RPMI8226 (cell line): ENCODE measurements around the gene SPTLC2.
"Not testable (repeated sequence)": the region's sequence is repeated elsewhere in the genome, so short reads cannot be mapped to it uniquely, and the experiment has no call there.

Source experiments
- DNase-seq: peaks from one replicate; pipeline ENCODE4 v3.0.0-alpha.2; 2015

The SPTLC2 gene

DNA sequence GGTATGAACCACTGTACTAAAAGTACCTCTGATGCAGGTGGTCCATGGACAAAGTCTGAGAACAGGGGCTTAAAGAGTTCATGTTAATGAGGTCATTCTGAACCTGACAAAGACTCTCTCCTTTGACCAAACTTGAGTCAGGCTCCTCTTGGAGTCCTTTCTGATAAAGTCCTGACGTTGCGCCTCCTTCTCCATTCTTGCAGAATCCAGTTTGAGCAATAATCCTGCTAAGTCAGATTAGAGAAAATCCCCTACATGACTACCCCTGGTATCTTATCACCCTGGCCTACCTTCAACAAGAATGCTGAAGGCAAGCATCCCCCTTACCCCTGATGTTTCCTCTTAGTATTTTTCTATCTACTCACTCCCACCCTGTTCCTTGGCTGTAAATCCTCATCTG lies 71.9 kb downstream of the SPTLC2 start:
- no peak for DNase-seq

DNA sequence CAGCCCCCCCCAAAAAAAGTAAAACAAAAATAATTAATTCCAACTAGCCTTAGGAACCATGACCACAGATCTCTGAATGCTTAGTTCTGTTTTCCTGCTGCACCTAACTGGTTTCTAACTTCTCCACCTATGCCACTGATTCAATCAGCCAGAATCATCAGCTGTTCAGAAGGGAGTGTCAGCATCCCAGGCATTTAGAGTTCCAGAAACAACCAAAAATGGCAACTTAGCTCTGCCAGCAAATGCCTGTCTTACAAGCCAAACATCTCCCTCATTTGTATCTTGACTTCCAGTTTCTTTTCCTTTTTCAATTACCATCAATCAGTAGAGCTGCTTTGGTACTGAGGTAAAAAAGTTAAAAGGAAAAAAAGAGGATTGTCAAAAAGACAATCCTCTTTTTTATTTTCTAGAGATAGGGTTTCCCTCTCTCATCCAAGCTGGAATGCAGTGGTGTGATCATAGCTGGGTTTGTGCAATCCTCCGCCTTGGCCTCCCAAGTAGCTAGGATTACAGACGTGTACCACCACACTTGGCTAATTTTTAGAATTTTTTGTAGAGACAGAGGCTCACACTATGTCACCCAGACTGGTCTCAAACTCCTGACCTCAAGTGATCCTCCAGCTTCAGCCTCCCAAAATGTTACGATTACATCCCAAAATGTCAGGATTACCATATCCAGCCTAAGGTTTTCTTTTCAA lies 72.7 kb downstream of the SPTLC2 start:
- no peak for DNase-seq

DNA sequence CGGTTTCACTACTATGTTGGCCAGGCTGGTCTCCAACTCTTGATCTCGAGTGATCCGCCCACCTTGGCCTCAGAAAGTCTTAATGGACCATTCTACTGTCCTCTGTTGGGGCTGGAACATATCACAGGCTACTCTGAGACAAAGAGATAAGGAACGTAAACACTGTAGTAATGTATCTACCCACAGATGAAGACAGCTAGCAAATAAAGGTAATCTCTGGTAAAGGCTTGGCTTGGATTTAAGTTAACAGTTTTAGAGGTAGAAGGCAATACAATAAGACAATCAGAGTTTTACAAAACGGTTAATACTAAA lies 73.2 kb downstream of the SPTLC2 start:
- no peak for DNase-seq

DNA sequence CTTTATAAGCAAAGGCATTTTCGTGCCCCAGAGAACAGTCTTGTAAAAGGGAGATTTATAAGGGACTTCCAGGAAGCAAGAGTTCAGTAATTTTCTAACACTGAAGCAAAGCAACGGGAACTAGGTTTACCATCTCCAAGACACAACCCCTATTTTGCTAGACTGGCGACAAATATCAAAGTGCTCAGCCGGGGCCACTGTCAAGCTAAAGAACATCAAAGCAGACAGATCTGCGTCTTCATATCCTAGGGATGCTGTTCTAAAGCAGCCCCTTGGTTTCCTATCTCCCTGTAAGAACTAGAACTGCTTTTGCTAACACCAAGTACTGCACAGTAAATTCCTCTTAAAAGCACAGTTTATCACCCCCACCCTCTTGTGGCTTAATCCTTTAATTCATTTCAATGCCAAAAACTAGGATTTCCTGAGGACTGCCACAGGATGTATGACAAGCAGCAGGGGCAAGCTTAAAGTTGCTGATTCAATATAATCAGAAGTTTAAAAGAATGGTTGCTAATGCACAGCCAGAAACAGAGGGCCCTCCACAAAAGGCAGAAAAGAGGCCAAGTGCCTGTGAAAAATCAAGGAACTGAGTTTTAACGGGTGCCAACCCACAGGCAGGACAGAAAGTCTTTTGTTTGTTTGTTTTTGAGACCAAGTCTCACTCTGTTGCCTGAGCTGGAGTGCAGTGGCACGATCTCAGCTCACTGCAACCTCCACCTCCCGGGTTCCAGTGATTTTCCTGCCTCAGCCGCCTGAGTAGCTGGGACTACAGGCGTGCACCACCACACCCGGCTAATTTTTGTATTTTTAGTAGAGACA lies 73.8 kb downstream of the SPTLC2 start:
- DNase-seq, result no peak

DNA sequence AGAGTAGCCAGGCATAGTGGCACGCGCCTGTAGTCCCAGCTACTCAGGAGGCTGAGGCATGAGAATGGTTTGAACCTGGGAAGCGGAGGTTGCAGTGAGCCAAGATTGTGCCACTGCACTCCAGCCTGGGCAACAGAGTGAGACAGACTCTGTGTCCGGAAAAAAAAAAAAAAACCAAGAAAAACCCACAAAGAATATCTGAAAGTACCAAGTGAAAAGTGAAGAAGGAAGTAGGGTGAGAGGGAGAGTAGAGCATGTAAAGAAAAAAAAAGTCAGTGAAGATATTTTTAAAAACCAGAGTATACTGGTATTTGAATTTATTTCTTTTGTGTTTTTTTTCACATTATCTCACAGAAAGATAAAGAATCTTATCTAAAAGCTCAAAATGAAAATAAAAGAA lies 74.5 kb downstream of the SPTLC2 start:
- DNase-seq, result no peak

DNA sequence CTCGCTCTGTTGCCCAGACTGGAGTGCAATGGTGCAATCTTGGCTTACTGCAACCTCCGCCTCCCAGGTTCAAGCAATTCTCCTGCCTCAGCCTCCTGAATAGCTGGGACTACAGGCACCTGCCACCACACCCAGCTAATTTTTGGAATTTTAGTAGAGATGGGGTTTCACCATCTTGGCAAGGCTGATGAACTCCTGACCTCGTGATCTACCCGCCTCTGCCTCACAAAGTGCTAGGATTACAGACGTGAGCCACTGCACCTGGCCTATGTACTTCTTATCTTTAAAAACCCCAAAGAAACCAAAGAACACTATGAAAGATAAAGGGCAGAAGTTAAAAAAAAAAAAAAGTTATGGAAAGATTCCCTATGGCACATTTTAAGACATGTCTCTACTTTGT lies 79.5 kb downstream of the SPTLC2 start:
- not testable (repeated sequence) for DNase-seq

DNA sequence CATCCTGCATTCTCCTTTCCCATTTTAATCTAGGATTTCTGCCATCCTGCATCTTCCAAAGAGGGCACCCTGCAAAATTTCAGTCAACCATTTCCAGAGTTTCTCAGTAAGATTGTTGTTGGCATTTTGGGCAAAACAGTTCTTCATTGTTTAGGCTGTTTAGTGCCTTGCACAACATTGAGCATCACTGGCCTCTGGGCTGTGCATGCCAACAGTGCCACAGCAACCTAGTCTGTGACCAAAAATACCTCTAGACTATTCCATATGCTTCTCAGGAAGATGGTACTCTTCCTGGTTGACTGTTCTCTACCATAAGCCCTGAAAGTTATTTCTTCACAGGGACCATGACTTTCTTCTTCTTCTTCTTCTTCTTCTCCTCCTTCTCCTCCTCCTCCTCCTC lies 85.4 kb downstream of the SPTLC2 start:
- no peak for DNase-seq

DNA sequence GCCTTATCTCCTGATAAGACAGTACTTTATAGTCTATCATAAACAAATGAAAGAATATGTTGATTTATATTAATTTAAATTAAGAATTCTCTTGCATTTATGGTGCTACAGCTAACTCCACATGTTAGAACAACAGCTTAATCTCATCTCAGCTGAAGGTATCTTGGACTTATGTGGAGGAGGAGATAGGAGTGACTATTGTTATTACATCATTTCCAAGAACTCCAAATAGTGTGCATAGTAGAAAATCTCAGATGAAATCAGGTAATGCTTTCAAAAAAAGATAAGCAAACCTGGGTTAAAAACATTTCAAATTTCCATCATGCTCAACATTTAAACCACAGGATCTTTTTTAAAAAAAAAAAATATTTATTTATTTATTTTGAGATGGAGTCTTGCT lies 86.5 kb downstream of the SPTLC2 start:
- no peak for DNase-seq

DNA sequence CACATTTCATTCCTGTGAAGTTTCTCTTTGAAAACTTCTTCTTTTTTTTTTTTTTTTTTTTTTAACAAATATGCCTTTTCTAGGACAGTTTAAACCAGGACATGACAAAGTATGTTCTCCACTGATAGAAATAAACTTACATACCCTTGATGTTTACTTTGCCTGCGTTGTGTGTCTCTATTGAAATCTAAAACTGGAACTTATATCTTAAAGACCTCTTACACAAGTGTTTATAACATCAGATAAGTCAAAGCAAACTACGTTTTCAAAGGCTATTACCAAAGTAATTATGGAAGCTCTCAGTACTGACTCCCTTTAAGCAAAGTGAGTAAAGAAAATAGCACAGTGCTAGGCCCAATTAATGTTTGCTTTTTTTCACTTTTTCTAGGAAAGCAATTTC lies 87.2 kb downstream of the SPTLC2 start:
- DNase-seq, result no peak

DNA sequence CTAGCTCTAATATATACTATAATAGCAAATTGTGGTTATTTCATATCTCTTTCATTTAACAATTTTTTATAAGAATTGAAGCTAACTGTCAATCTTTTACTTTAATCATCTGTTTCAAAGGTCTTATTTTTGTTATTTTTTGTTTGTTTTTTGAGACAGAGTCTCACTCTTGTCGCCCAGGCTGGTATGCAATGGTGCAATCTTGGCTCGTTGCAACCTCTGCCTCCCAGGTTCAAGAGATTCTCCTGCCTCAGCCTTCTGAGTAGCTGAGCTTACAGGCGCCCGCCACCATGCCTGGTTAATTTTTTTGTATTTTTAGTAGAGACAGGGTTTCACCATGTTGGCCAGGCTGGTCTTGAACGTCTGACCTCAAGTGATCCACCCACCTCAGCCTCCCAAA lies 87.7 kb downstream of the SPTLC2 start:
- DNase-seq, result not testable (repeated sequence)

DNA sequence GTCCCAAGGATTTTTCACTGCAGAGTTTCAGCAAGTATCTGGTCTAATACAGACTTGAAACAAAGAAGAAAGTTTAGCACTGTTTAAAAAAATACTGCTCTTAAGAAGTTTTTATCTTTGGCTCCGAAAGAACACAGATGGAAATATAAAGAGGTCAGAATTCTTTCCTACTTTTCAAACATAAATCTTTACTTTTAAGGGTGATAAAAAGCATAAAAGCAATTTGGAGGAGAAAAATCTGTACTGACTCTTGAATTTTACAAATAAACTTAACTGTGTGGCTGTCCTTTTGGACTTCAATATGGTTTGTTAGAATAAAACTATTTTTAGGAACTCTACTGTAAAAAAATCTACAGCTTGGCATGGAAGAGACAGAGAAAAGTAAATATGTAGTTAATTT lies 90.2 kb downstream of the SPTLC2 start:
- no peak for DNase-seq

DNA sequence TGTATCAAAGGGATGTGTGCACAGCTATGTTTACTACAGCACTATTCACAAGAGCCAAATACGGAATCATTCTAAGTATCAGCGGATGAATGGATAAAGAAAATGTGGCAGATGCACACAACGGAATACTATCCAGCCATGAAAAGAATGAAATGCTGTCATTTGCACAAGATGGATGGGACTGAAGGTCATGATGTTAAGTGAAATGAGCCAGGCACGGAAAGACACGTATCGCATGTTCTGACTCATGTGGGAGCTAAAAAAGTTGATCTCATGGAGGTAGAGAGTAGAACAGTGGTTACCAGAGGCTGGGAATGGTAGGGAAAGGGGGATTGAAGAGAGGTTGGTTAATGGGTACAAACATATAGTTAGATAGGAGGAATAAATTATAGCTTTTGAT lies 91.9 kb downstream of the SPTLC2 start:
- no peak for DNase-seq

DNA sequence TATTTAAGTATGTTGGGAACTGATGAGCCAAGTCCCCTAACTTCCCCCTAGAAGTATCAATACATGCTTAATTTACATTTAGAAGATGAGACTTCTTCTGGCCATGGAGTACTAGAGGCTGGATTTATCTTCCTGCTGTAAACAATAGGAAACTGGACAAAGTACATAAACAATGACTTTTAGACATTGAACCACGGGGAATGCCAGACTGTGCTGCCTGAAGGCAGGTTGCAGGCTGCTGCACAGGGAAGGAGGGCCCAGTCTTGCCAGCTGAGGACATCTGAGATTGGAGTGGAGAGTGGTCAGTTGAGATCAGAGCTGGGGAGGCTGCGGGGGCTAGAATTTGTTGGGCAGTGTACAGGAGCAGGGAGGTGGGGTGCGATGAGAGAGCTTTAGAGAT lies 93.3 kb downstream of the SPTLC2 start:
- no peak for DNase-seq

DNA sequence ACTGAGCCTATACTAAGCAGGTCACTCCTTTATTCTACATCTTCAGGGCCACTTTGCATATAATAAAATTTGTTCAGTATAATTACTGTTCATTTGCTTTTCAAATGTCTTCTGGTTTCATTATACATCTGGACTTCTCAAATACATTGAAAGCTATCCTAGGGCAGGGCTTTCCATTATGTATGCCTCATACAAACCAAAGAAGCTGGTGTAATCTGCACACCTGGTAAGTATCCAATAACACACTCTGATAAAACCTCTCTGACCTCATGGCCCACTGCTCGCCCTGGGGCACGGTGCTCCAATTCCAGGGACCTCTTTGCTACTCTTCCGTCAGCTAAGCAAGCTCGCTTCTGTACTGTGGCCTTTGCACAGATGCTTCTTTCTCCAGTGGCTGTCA lies 95.9 kb downstream of the SPTLC2 start:
- DNase-seq, result no peak

DNA sequence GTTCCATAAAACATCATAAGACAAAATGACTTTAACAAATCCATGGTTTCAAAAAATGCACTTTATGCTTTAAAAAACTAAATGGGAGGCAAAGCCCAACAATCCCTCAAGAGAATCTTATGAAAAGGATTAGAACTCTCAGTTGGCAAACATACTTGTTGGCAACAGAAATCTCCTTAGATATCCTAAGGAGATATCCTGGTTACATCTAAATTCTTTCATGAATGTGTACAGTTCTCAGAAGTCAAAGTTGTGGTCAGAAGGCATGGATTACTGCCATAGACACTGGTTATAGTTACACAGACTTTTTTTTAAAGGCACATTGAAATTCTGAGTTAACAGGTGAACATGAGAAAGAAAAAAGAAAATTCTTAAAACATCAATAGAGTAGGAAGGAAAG lies 100.3 kb downstream of the SPTLC2 start:
- DNase-seq, result no peak

DNA sequence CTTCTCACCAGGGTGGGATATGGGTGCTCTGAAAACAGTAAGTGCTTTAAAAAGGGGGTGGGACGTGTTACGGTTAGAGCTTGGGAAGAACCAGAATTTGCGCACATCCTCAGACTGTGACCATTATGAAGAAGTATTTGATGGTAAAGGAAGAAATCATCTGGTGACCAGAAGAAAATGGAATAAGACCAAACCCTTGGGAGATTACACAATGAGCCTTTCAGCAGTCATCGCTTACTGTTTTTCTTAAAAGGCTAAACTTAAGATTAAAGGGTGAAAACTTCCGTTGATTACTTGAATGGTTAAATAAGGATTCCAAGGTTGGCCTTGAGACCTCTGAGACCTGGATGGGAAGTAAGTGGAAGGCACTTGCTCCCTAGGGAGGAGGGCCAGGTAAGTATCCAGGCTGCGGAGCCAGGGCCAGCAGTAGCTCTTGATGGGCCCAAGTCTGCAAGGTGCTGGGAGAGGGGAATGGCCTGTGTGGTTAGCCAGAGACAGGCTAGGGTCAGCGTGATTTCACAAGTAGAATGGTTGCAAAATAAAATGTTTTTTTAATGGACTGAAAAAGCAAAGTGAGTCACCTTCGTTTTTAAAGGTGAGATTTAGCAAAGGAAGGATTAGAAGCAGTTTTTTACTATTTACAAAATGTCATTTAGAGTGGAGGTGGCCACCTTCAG lies 104.8 kb downstream of the SPTLC2 start:
- DNase-seq, result no peak

DNA sequence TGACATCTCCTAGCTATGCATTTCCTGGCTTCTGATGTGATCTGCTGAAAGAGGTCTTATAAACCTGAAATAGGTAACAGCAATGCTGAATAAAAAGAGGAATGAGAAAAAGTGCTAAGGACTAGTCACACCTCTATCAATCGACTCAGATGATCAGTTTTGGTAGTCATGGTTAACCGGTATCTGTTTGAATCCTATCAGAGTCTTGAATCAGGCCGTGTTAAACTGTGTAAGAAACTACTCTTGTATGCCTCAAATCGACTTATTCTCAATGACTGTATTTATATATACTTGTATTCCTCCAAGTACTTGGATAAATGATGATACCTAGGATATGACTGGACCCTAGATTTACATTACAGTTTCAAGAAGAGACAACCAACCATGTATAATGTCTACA lies 107.1 kb downstream of the SPTLC2 start:
- DNase-seq, result no peak

DNA sequence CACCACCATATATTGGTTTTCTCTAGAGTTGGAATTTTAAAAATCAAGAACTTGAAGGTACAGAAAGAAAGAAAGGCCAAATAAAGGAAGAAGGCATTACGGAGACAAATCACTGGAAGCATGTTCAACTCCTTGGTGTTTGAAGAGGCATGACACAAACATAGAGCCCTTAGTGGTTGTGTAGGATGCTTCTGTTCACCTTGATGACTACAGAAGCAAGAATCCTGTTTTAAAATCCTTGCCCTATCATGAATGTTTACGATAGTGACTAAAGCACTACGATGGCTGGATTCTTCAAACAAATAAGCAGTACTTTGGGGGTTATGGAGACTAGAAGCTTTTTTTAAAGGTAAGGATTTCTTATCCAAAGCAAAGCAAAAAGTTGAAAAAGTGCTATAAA lies 107.6 kb downstream of the SPTLC2 start:
- DNase-seq, result no peak

DNA sequence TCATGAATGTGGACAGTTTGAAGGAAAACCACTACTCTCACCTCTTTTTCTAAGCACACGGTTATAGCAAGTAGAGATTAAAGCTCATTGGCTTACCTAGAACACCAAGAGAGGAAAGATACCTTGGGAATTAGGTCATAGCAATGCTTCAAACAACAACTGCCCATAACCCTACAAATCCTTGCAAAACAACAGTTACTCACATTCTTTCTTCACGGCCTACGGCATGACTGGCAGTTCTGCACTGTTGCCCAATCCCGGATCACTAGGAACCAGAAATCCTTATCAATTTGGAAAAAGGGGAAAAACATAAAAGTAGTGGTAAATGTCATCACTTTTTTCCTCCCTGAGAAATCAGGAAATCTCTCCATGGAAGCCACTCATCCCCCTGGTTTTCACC lies 108.2 kb downstream of the SPTLC2 start:
- DNase-seq, result no peak

DNA sequence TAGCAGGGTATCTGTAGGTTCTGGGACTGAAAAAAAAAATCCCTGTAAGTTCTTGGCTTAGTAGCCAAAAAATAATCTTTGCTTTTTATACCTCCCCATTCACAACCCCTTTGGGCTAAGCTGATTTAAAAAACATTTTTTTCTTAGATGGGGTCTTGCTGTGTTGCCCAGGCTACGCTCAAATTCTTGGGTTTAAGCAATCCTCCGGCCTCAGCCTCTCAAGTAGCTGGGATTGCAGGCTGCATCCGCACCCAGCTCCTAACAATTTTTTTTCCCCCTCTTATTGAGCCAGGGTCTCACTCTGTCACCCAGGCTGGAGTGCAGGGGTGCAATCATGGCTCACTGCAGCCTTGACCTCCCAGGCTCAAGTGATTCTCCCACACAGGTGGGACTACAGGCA lies 108.7 kb downstream of the SPTLC2 start:
- DNase-seq, result no peak

DNA sequence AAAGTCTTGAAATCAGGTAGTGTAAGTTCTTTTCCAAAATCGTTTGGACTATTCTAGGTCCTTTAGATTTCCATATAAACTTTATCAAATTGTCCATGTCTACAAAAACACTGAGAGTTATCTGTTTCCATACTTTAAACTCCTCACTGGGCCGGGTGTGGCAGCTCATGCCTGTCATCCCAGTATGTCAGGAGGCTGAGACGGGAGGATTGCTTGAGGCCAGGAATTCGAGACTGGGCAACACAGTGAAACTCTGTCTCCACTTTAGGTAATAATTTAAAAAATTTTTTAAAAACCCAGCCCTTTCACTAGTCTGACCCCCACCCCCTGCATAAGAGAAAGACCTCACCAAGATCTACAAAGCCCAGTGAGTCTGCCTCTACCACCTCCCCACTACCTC lies 111.4 kb downstream of the SPTLC2 start:
- no peak for DNase-seq

DNA sequence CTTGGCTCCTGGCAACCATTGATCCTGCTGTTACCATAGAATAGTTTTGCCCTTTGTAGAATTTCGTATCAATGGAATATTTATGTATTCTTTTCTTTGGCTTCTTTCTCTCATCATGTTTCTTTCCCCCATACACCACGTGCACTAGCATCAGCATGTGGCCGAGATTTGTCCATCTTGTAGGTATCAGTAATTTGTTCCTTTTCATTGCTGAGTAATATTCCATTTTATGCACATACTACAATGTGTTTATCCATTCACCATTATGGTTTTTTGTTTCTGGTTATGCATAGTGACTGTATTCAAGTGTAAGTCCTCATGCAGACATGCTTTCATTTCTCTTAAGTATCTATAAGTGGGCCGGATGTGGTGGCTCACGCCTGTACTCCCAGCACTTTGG lies 113.3 kb downstream of the SPTLC2 start:
- no peak for DNase-seq

DNA sequence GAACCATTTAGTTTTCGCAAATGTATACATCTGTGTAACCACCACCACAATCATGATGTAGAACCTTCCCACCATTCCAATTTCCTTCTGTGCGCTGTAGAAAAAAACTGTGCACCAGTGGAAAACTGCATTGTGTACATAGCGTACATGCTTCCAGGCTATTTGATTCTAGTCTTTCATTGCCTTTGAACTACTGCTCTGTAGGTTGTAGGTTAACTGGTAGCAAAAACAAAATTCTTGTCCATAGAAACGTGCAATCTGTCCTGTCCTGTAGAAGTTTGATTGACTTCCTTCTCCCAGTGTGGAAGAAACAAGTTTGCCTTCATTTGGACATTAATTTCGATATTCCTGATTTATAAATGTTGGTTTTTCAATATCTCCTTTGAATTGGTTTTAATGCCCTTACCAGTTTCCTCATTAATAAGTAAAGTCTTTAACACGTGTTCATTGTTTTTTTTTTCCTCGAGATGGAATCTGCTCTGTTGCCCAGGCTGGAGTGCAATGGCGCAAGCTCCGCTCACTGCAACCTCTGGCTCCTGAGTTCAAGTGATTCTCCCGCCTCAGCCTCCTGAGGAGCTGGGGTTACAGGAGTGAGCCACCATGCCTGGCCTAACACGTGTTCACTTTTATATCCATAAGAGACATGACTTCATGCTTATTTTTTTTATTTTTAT lies 114.2 kb downstream of the SPTLC2 start:
- no peak for DNase-seq
